Endothelial cell (in vitro differentiated cells): ENCODE data around the gene GRIK5. TPM values are rescaled to one million over a fixed set of nuclear protein-coding genes. Genes with fewer than 3 reads are reported as not detected.

Source experiments
- DNase-seq: peaks from one replicate; pipeline ENCODE4 v3.0.0; 2021; ENCODE audit warnings: low spot score
- H3K27ac Mint-ChIP-seq: one replicate; pipeline ENCODE4 v1.8.0; 2021; ENCODE audit warnings: mixed read lengths, inconsistent platforms; ENCODE audit not compliant: unreplicated experiment
- H3K27me3 Mint-ChIP-seq: one replicate; pipeline ENCODE4 v1.8.0; 2021; ENCODE audit warnings: mild to moderate bottlenecking, moderate library complexity, mixed read lengths, inconsistent platforms; ENCODE audit not compliant: unreplicated experiment
- H3K36me3 Mint-ChIP-seq: one replicate; pipeline ENCODE4 v1.8.0; 2021; ENCODE audit warnings: mild to moderate bottlenecking, low read depth, mixed read lengths, inconsistent platforms; ENCODE audit not compliant: unreplicated experiment
- H3K4me1 Mint-ChIP-seq: one replicate; pipeline ENCODE4 v1.8.0; 2021; ENCODE audit warnings: mild to moderate bottlenecking, mixed read lengths, inconsistent platforms; ENCODE audit not compliant: unreplicated experiment
- H3K4me3 Mint-ChIP-seq: one replicate; pipeline ENCODE4 v1.8.0; 2021; ENCODE audit warnings: mild to moderate bottlenecking, mixed read lengths, inconsistent platforms; ENCODE audit not compliant: unreplicated experiment
- H3K9me3 Mint-ChIP-seq: one replicate; pipeline ENCODE4 v1.8.0; 2021; ENCODE audit warnings: mixed read lengths, inconsistent platforms; ENCODE audit not compliant: unreplicated experiment
- long read RNA-seq: library from polyadenylated mRNA; unstranded; transcript quantifications from one replicate; pipeline ENCODE4 v2.0.0, GENCODE V29; 2020; ENCODE audit not compliant: unreplicated experiment
- total RNA-seq: library from RNA; stranded (reverse); fragmentation: NEBNext Ultra II Directional; extraction: Animal tissue kit (Norgen Biotek cat#: 25700); gene quantifications from one replicate; pipeline ENCODE4 v1.2.1, GENCODE V29; 2021; ENCODE audit not compliant: unreplicated experiment
- TF ChIP-seq, protein P1 (sequence below): fragments of 200-600 bp; sonication (generic); IDR thresholded peaks from one replicate; pipeline ENCODE4 v1.5.0; 2021; ENCODE audit warnings: antibody characterized with exemption; ENCODE audit not compliant: unreplicated experiment

GRIK5 gene, protein sequence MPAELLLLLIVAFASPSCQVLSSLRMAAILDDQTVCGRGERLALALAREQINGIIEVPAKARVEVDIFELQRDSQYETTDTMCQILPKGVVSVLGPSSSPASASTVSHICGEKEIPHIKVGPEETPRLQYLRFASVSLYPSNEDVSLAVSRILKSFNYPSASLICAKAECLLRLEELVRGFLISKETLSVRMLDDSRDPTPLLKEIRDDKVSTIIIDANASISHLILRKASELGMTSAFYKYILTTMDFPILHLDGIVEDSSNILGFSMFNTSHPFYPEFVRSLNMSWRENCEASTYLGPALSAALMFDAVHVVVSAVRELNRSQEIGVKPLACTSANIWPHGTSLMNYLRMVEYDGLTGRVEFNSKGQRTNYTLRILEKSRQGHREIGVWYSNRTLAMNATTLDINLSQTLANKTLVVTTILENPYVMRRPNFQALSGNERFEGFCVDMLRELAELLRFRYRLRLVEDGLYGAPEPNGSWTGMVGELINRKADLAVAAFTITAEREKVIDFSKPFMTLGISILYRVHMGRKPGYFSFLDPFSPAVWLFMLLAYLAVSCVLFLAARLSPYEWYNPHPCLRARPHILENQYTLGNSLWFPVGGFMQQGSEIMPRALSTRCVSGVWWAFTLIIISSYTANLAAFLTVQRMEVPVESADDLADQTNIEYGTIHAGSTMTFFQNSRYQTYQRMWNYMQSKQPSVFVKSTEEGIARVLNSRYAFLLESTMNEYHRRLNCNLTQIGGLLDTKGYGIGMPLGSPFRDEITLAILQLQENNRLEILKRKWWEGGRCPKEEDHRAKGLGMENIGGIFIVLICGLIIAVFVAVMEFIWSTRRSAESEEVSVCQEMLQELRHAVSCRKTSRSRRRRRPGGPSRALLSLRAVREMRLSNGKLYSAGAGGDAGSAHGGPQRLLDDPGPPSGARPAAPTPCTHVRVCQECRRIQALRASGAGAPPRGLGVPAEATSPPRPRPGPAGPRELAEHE
- total RNA-seq, result 18.4 TPM
- long read RNA-seq, partial matches to known transcripts, result 0 of 1 reads
- long read RNA-seq, other reads (novel, unspliced or antisense), result 1 of 1 reads

DNA sequence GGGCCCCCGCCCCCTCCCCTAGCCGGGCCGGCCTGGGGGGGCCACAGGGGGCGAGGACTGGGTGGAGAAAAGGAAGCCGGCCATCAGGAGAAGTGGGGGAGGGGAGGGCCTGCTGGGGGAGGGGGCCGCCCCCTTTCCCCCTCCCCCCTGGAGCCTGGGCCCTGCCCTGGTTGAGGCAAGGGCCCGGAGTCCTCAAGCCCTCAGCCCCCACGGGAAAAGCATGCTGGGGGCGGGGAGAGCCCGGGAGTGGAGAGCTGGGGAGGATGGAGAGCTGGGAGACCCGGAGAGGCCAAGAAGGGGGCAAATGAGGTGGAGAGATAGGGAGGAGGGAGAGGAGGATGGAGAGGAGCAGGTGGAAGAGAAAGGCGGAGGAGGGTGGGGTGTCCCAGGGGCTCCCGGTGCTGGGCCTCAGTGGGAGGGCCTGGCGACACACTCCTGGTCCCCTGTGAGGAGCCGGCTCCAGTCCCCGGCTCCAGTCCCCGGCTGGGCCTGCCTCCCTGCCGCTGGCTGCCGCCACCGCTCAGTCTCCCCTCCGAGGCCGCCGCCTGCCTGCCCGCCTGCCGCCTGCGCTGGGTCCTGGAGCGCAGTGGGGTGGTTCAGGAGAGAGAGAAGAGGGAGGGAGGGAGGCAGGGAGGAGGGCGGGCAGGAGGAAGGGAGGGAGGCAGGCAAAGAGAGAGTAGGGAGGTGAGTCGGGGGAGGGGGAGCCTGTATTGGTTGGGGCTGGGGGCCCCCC lies at the start of gene GRIK5:
GRIK5 (minus strand) TSS at position 588 of the 733 bp plus-strand sequence. CDS start 4,436 bp downstream, outside the sequence.
- peak; percentile 50 for DNase-seq
- TF ChIP-seq, protein P1, sequence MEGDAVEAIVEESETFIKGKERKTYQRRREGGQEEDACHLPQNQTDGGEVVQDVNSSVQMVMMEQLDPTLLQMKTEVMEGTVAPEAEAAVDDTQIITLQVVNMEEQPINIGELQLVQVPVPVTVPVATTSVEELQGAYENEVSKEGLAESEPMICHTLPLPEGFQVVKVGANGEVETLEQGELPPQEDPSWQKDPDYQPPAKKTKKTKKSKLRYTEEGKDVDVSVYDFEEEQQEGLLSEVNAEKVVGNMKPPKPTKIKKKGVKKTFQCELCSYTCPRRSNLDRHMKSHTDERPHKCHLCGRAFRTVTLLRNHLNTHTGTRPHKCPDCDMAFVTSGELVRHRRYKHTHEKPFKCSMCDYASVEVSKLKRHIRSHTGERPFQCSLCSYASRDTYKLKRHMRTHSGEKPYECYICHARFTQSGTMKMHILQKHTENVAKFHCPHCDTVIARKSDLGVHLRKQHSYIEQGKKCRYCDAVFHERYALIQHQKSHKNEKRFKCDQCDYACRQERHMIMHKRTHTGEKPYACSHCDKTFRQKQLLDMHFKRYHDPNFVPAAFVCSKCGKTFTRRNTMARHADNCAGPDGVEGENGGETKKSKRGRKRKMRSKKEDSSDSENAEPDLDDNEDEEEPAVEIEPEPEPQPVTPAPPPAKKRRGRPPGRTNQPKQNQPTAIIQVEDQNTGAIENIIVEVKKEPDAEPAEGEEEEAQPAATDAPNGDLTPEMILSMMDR, result no peak
- Mint-ChIP-seq H3K9me3 (no peaks in the 10 kb centered on the region), H3K4me3 (peak within 1 kb of the TSS; percentile 43), H3K27me3 (peaks cover 7% of the 10 kb centered on the region), H3K27ac (no peak within 1 kb of the TSS), H3K4me1 (peaks cover 8% of the 10 kb centered on the region), H3K36me3 (peaks cover 6% of the 10 kb centered on the region)

DNA sequence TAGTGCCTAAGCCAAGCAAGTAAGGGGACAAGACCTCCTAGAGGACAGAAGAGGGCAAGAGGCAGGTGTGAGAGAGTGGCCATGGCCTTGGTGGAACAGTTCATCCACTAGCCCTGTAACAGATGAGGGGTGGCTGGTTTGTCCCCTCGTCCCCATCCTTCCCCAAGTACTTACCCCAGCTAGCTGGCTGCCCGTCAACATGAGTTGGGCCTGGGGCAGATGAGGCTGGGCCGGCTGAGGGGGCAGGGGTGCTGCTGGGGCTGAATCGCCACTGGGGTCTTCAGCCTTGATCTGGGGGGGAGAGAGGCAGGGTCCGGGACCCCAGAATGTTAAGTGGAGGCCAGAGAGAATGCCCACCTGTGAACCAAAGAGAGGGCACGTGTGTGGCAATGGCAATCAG lies 47.1 kb upstream of the GRIK5 start:
- Mint-ChIP-seq H3K27me3 (peaks cover 8% of the 10 kb centered on the region), H3K4me3 (no peak overlapping the region), H3K27ac (no peak overlapping the region), H3K36me3 (no peaks in the 10 kb centered on the region), H3K4me1 (peaks cover 22% of the 10 kb centered on the region), H3K9me3 (no peaks in the 10 kb centered on the region)
- no peak for DNase-seq
- TF ChIP-seq, protein P1, result no peak

DNA sequence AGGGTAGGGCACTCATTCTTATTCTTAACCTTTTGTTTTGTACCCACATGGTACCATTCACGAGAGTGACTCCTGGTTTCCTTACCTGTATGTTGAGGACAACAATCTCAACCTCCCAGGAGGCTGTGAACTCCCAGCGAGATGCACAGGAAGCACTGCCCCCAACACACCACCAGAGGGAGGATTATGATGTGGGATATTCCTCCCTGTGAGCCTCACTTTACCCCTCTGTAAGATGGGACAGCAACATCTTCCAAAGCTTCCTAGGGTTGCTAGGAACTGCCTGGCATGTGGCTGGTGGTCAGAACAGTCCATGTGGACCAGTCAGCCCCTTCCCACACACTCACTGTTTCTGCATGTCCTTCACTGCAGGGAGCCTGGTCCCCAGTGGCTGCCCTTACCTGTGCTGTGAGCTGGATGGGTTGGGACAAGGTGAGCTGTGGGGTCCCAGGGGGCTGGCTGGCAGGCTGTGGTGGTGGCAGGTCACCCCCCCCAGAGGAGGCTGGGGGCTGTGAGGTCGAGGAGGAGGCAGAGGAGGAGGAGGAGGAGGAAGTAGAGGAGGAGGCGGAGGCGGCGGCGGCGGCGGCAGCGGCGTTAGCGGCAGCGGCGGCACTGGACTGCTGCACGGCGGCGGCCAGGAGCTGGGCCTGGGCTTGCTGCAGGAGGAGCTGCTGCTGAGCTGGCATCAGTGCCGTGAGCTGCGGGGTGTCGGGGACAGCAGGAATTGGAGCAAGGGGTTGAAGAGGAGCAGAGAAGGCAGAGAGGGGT lies 46.5 kb upstream of the GRIK5 start:
- Mint-ChIP-seq H3K9me3 (no peaks in the 10 kb centered on the region), H3K4me3 (no peak overlapping the region), H3K27me3 (peaks cover 8% of the 10 kb centered on the region), H3K4me1 (peaks cover 22% of the 10 kb centered on the region), H3K27ac (no peak overlapping the region), H3K36me3 (no peaks in the 10 kb centered on the region)
- TF ChIP-seq, protein P1, result no peak
- DNase-seq, result no peak

DNA sequence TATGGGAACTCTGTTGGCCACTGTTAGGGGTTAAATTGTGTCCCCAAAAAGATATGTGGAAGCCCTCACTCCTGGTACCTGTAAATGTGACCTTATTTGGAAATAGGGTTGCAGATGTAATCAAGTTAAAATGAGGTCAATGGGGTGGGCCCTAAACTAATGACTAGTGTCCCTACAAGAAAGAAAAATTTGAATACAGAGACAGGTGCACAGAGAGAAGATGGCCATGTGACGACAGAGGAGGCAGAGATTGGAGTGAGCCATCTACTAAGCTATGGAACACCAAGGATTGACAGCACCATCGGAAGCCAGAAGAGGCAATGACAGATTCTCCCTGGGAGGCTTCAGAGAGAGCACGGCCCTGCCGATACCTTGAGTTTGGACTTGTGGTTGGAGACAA lies 45.7 kb upstream of the GRIK5 start:
- H3K4me3 Mint-ChIP-seq, result no peak overlapping the region
- no peak overlapping the region for H3K27ac Mint-ChIP-seq
- no peaks in the 10 kb centered on the region for H3K36me3 Mint-ChIP-seq
- TF ChIP-seq, protein P1, result no peak
- DNase-seq, result no peak
- peaks cover 19% of the 10 kb centered on the region for H3K4me1 Mint-ChIP-seq
- H3K9me3 Mint-ChIP-seq, result no peaks in the 10 kb centered on the region
- H3K27me3 Mint-ChIP-seq, result peaks cover 8% of the 10 kb centered on the region
